HFFc6 (cell line): ENCODE results near the gene MTNR1A. TPM values are rescaled to one million over a fixed set of nuclear protein-coding genes. Genes with fewer than 3 reads are reported as not detected.

Experiments used
- DNase-seq: peaks from one replicate; pipeline ENCODE4 v3.0.0-alpha.2; 2018
- H3K27ac Mint-ChIP-seq: 2 replicates; pipeline ENCODE4 v1.8.0; 2020; ENCODE audit warnings: mild to moderate bottlenecking, mixed read lengths
- H3K27me3 Mint-ChIP-seq: 2 replicates; pipeline ENCODE4 v1.8.0; 2021; ENCODE audit warnings: mild to moderate bottlenecking, moderate library complexity, mixed read lengths; ENCODE audit not compliant: insufficient read depth
- H3K36me3 Mint-ChIP-seq: 2 replicates; pipeline ENCODE4 v1.8.0; 2021; ENCODE audit warnings: low read depth, mixed read lengths
- H3K4me1 Mint-ChIP-seq: 2 replicates; pipeline ENCODE4 v1.8.0; 2020; ENCODE audit warnings: low read depth, mixed read lengths
- H3K4me3 Mint-ChIP-seq: 2 replicates; pipeline ENCODE4 v1.8.0; 2020; ENCODE audit warnings: mild to moderate bottlenecking, moderate library complexity, mixed read lengths
- H3K9me3 Mint-ChIP-seq: 2 replicates; pipeline ENCODE4 v1.8.0; 2020; ENCODE audit warnings: mild to moderate bottlenecking, mixed read lengths
- CTCF ChIP-seq: fragments of 200-600 bp; sonication (generic); IDR thresholded peaks from 2 replicates; pipeline ENCODE4 v1.5.0; 2021; ENCODE audit warnings: antibody characterized with exemption, mild to moderate bottlenecking
- total RNA-seq, 6 experiments: library from RNA; stranded (reverse); fragmentation: NEBNext Ultra II Directional; extraction: Animal tissue kit (Norgen Biotek cat#: 25700); gene quantifications; 2 replicates in 1 of 6; 3 replicates in 5 of 6; pipeline ENCODE4 v1.2.3, GENCODE V29; 2021

Gene MTNR1A
- total RNA-seq, 6 experiments from 2014 or later, result not detected

GRCh38 chr4:186596850-186597390 lies 41.6 kb upstream of the MTNR1A start:
- peak overlapping the region; percentile 21; the same call in 1 of the 2 replicates for H3K27ac Mint-ChIP-seq
- H3K9me3 Mint-ChIP-seq, result no peaks in the 10 kb centered on the region
- TF ChIP-seq CTCF, result no peak
- H3K4me3 Mint-ChIP-seq, result peak overlapping the region; percentile 20; the same call in 1 of the 2 replicates
- no peaks in the 10 kb centered on the region for H3K4me1 Mint-ChIP-seq
- peaks cover 77% of the 10 kb centered on the region for H3K36me3 Mint-ChIP-seq
- no peak for DNase-seq
- peaks cover 6% of the 10 kb centered on the region for H3K27me3 Mint-ChIP-seq

- Mint-ChIP-seq H3K27me3 (peaks cover 9% of the 10 kb centered on the region), H3K4me3 (peak overlapping the region; percentile 22; the same call in 1 of the 2 replicates), H3K9me3 (no peaks in the 10 kb centered on the region), H3K27ac (no peak overlapping the region), H3K4me1 (no peaks in the 10 kb centered on the region), H3K36me3 (peaks cover 74% of the 10 kb centered on the region)
- no peak for TF ChIP-seq CTCF
- DNase-seq, result no peak
These were observed 41.0 kb upstream of the MTNR1A start for GRCh38 chr4:186596346-186596745.

GRCh38 chr4:186593587-186593973 lies 38.2 kb upstream of the MTNR1A start:
- Mint-ChIP-seq H3K9me3 (no peaks in the 10 kb centered on the region), H3K4me3 (no peak overlapping the region), H3K27me3 (peaks cover 11% of the 10 kb centered on the region), H3K27ac (no peak overlapping the region), H3K4me1 (no peaks in the 10 kb centered on the region), H3K36me3 (peaks cover 69% of the 10 kb centered on the region)
- no peak for DNase-seq
- TF ChIP-seq CTCF, result no peak

GRCh38 chr4:186592966-186593586 lies 37.7 kb upstream of the MTNR1A start:
- peaks cover 69% of the 10 kb centered on the region for H3K36me3 Mint-ChIP-seq
- H3K9me3 Mint-ChIP-seq, result no peaks in the 10 kb centered on the region
- no peak overlapping the region for H3K27ac Mint-ChIP-seq
- DNase-seq, result no peak
- no peaks in the 10 kb centered on the region for H3K4me1 Mint-ChIP-seq
- H3K27me3 Mint-ChIP-seq, result peaks cover 10% of the 10 kb centered on the region
- TF ChIP-seq CTCF, result no peak
- H3K4me3 Mint-ChIP-seq, result no peak overlapping the region

GRCh38 chr4:186592445-186592844 lies 37.1 kb upstream of the MTNR1A start:
- Mint-ChIP-seq H3K36me3 (peaks cover 67% of the 10 kb centered on the region), H3K27ac (no peak overlapping the region)
- TF ChIP-seq CTCF, result no peak

More at GRCh38 chr4:186592445-186592844, 37.1 kb upstream of the MTNR1A start:
- H3K4me3 Mint-ChIP-seq, result no peak overlapping the region
- no peaks in the 10 kb centered on the region for H3K4me1 Mint-ChIP-seq
- H3K9me3 Mint-ChIP-seq, result no peaks in the 10 kb centered on the region
- no peak for DNase-seq
- peaks cover 10% of the 10 kb centered on the region for H3K27me3 Mint-ChIP-seq
